Large intestine (tissue), 3 donors: Measurements from ENCODE around the gene CTNNA2. TPM values are rescaled to one million over a fixed set of nuclear protein-coding genes. Genes with fewer than 3 reads are reported as not detected.
"Not testable (repeated sequence)": the region's sequence is repeated elsewhere in the genome, so short reads cannot be mapped to it uniquely, and the experiment has no call there.

Experiments
- DNase-seq, 2 donors: peaks; one replicate each; pipeline versions ENCODE4 v3.0.0 to v3.0.0-alpha.2; 2013
- H3K27ac ChIP-seq: one replicate; pipeline ENCODE4 v1.5.1; 2013; ENCODE audit warnings: low read length
- H3K27me3 ChIP-seq: 2 replicates; pipeline ENCODE4 v1.6.1; 2013; ENCODE audit warnings: low read length; ENCODE audit not compliant: control insufficient read depth, insufficient read depth
- H3K36me3 ChIP-seq: 2 replicates; pipeline ENCODE4 v1.6.1; 2013; ENCODE audit warnings: low read length; ENCODE audit not compliant: control insufficient read depth, insufficient read depth
- H3K4me1 ChIP-seq: one replicate; pipeline ENCODE4 v1.6.1; 2013; ENCODE audit warnings: low read length; ENCODE audit not compliant: control insufficient read depth, insufficient read depth
- H3K4me3 ChIP-seq: one replicate; pipeline ENCODE4 v1.5.1; 2013; ENCODE audit warnings: low read length
- H3K9me3 ChIP-seq: one replicate; pipeline ENCODE4 v1.6.1; 2013; ENCODE audit warnings: mild to moderate bottlenecking, low read depth, low read length, moderate library complexity; ENCODE audit not compliant: control insufficient read depth
- WGBS: methylation state at CpG from one replicate; pipeline ENCODE4 v1.1.5; 2013; ENCODE audit warnings: low lambda C conversion rate; ENCODE audit not compliant: insufficient coverage; 5-methylcytosine and 5-hydroxymethylcytosine counted together
- polyA plus RNA-seq: library from polyadenylated mRNA; unstranded; fragments of 120-200 nt; gene quantifications from one replicate; pipeline ENCODE4 v1.2.1, GENCODE V29; 2013

CTNNA2 gene
- polyA plus RNA-seq, 1 donor, result 7.5 TPM

DNA sequence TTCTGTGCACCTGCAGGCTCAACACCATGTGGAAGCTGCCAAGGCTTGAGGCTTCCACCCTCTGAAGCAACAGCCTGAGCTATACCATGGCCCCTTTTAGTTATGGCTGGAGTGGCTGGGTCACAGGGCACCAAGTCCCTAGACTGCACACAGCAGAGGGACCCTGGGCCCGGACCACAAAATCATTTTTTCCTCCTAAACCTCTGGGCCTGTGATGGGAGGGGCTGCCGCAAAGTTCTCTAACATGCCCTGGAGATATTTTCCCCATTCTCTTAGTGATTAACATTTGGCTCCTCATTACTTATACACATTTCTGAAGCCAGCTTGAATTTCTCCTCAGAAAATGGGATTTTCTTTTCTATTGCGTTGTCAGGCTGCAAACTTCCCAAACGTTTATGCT is 691.1 kb downstream of the CTNNA2 start:
- 80% methylated on average over 1 of the region's 4 CpGs for WGBS
- not testable (repeated sequence) for H3K4me3 ChIP-seq, H3K27me3 ChIP-seq, H3K9me3 ChIP-seq, DNase-seq, H3K4me1 ChIP-seq, H3K36me3 ChIP-seq, H3K27ac ChIP-seq

- 80% methylated on average over 1 of the region's 2 CpGs for WGBS
- Histone ChIP-seq H3K27ac (no peak overlapping the region), H3K4me1 (no peaks in the 10 kb centered on the region), H3K9me3 (no peaks in the 10 kb centered on the region), H3K27me3 (no peaks in the 10 kb centered on the region), H3K36me3 (no peaks in the 10 kb centered on the region), H3K4me3 (no peak overlapping the region)
- no peak for DNase-seq
These were observed 692.6 kb downstream of the CTNNA2 start for GRCh38 chr2:80205498-80205897.

GRCh38 chr2:80209458-80209857 is 696.6 kb downstream of the CTNNA2 start:
- Histone ChIP-seq H3K9me3 (no peaks in the 10 kb centered on the region), H3K27me3 (no peaks in the 10 kb centered on the region), H3K4me1 (no peaks in the 10 kb centered on the region), H3K27ac (no peak overlapping the region), H3K4me3 (no peak overlapping the region), H3K36me3 (no peaks in the 10 kb centered on the region)
- DNase-seq, result no peak
- WGBS, result 82% methylated on average over 2 of the region's 5 CpGs

DNA sequence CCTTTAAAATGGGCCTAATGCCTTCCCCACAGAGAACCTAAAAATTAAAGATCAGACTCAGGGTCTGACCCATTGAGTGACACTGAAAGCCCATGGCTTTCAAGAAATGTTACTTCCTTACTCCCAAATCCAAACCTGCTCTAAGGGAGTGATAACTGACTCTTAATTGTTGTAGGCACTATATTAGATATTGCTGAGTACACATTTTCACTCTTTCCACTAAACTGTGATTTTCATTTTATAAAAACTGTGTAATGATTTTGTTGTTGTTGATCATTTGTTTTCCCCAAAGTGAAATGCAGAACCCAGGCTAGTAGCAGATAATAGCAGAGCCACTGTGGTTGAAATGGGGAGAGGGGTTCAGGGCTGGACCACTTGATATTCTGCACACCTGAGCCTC is 704.6 kb downstream of the CTNNA2 start:
- Histone ChIP-seq H3K36me3 (no peaks in the 10 kb centered on the region), H3K4me3 (no peak overlapping the region), H3K27me3 (no peaks in the 10 kb centered on the region), H3K9me3 (no peaks in the 10 kb centered on the region), H3K27ac (no peak overlapping the region), H3K4me1 (no peaks in the 10 kb centered on the region)
- no peak for DNase-seq

- no peaks in the 10 kb centered on the region for H3K4me1 ChIP-seq
- no peaks in the 10 kb centered on the region for H3K27me3 ChIP-seq
- no CpG with 5 or more reads among the region's 2 CpGs for WGBS
- no peaks in the 10 kb centered on the region for H3K36me3 ChIP-seq
- H3K9me3 ChIP-seq, result no peaks in the 10 kb centered on the region
- H3K4me3 ChIP-seq, result no peak overlapping the region
- no peak for DNase-seq
- H3K27ac ChIP-seq, result no peak overlapping the region
These were observed 709.8 kb downstream of the CTNNA2 start for GRCh38 chr2:80222644-80223043.

- no peak for DNase-seq
- WGBS, result no CpG with 5 or more reads among the region's 1 CpG
These were observed 718.6 kb downstream of the CTNNA2 start for GRCh38 chr2:80231421-80231820.

DNA sequence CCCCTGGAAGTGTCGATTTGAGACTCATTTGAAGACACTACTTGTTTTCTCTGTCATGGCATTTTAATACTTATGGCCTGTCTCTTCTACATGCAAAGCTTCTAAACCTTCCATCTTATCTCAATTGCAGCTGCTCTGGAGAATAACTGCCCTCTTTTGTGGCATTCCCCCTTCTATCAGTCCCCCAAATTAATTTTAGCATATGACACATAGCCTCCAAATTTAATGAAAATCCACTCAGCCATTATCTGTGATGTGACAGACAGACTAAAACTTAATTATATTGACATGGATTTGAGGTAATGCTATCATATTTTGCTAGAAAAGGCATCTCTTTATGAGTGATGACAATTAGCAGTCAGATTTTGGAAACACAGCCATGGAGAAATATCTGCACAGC is 720.5 kb downstream of the CTNNA2 start:
- no peak for DNase-seq
- Histone ChIP-seq H3K36me3 (no peaks in the 10 kb centered on the region), H3K27ac (no peak overlapping the region), H3K27me3 (no peaks in the 10 kb centered on the region), H3K9me3 (no peaks in the 10 kb centered on the region), H3K4me1 (no peaks in the 10 kb centered on the region), H3K4me3 (no peak overlapping the region)
- no CpG with 5 or more reads among the region's 1 CpG for WGBS

More at GRCh38 chr2:80231421-80231820, 718.6 kb downstream of the CTNNA2 start:
- Histone ChIP-seq H3K4me1 (no peaks in the 10 kb centered on the region), H3K4me3 (no peak overlapping the region), H3K36me3 (no peaks in the 10 kb centered on the region), H3K27me3 (no peaks in the 10 kb centered on the region), H3K27ac (no peak overlapping the region), H3K9me3 (no peaks in the 10 kb centered on the region)

DNA sequence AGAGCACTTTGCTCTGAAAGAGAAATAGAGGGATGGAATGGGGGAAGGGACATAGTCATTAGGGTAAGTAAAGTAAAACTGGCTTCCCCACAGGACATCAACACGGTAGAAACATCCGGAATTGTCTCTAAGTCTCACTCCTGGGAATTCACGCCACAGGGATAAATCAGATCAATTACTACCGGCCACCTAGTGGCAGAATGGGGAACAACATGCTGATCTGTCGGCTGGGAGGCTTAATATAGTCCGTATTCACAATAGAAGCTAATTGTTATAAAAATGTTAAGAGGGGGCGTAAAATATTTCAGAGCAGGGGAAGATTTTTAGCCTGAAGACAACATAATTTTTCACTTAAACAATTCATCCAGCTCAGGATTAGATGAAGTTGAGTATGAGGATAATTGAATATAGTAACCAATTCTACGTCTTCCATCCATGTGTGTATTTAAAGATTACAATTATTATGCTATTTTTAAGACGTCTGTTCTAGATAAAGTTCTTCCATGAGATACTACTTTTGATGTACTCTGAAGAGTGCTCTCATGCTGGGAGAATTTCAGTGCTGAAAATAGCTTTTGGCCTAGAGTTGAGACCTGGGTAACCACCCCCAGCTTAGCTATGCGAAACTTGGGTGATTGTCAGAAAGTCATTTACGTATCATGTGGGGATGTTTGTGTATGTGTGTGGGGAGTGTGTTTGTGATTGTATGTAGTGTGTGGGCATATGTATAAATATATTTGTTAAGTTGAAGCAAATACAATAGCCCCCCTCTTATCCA is 726.0 kb downstream of the CTNNA2 start:
- WGBS, result 69% methylated on average over 2 of the region's 11 CpGs
- Histone ChIP-seq H3K4me1 (no peaks in the 10 kb centered on the region), H3K4me3 (no peak overlapping the region), H3K36me3 (no peaks in the 10 kb centered on the region), H3K9me3 (no peaks in the 10 kb centered on the region), H3K27me3 (no peaks in the 10 kb centered on the region), H3K27ac (no peak overlapping the region)
- peak in 1 of 2 donors; percentile 6 for DNase-seq

DNA sequence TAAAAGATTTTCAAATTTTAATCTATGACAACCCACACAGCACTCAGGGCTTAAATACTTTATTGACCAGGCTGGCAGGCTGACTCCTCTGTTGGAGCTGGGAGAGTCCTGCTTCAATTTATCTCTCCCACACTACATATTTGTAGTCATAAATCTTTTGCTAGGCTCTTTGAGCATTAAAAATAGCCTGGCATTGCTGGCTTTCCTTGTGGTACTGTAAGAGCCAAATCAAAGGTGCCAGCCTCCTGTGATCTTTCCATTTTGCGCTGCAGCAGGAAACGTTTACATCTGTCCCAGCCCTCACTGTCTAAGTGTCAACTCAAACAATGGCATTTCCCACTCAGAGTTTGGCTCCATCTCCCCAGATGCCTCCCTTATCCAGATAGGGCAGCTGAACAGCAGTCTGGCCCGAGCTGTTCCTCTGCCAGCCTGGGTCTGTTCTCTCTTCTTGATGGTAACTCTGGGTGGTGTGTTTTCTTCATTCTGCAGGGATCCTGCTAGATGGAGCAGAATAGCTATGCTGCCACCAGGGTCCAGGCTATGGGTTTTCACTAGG is 729.6 kb downstream of the CTNNA2 start:
- Histone ChIP-seq H3K9me3 (no peaks in the 10 kb centered on the region), H3K36me3 (no peaks in the 10 kb centered on the region), H3K4me1 (no peaks in the 10 kb centered on the region), H3K27ac (no peak overlapping the region), H3K4me3 (no peak overlapping the region), H3K27me3 (no peaks in the 10 kb centered on the region)
- no CpG with 5 or more reads among the region's 3 CpGs for WGBS
- no peak for DNase-seq

DNA sequence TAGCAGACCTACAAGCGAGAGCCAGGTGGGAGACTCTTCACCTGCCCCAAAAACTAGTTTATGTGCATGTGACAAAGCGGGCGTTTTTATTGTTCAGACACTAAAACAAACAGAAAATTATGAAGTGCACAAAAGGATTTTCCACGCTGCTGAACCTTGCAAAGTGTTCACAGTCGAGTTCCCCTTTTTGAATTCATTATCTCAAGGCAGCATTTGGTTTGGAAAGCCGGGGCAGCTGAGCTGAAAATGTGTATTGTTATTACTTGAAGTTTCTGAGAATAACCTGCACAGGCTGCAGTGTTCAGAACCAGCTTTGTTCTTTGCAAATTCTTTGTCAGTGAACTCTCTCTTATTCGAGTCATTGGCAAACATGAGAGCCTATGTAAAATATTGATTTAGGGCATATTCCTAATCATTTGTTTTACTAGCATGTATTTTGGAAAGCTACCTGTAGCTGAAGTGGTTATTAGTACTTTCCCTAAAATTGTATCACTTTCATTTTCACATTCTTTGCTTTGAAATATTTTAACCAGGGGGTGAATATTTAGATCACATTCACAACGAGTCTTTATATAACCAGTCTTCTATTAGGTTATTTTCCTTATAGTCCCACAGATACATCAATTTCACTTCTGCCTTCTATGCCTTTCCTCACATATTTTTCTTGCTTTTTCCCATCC is 732.2 kb downstream of the CTNNA2 start:
- WGBS, result 72% methylated on average over 4 of the region's 8 CpGs
- no peaks in the 10 kb centered on the region for H3K36me3 ChIP-seq

More for the DNA sequence above, 732.2 kb downstream of the CTNNA2 start:
- Histone ChIP-seq H3K4me3 (no peak overlapping the region), H3K27me3 (no peaks in the 10 kb centered on the region), H3K4me1 (no peaks in the 10 kb centered on the region), H3K9me3 (no peaks in the 10 kb centered on the region), H3K27ac (no peak overlapping the region)
- DNase-seq, result no peak
